OCI-LY7 (cell line): Measurements from ENCODE around the gene NDOR1.

Experiments
- EZH2phosphoT487 ChIP-seq: fragments of 200-600 bp; sonication (generic); IDR thresholded peaks from 2 replicates; pipeline ENCODE4 v1.6.1; 2018; ENCODE audit warnings: low read depth, borderline replicate concordance, mild to moderate bottlenecking, mixed run types, antibody characterized with exemption, low read length, moderate library complexity, mixed read lengths
- TF ChIP-seq, protein P1 (sequence below): fragments of 200-600 bp; sonication (generic); conservative IDR thresholded peaks from 2 replicates; pipeline ENCODE4 v1.5.1; 2014; ENCODE audit warnings: mild to moderate bottlenecking, antibody characterized with exemption, low read length, moderate library complexity, mixed read lengths

DNA sequence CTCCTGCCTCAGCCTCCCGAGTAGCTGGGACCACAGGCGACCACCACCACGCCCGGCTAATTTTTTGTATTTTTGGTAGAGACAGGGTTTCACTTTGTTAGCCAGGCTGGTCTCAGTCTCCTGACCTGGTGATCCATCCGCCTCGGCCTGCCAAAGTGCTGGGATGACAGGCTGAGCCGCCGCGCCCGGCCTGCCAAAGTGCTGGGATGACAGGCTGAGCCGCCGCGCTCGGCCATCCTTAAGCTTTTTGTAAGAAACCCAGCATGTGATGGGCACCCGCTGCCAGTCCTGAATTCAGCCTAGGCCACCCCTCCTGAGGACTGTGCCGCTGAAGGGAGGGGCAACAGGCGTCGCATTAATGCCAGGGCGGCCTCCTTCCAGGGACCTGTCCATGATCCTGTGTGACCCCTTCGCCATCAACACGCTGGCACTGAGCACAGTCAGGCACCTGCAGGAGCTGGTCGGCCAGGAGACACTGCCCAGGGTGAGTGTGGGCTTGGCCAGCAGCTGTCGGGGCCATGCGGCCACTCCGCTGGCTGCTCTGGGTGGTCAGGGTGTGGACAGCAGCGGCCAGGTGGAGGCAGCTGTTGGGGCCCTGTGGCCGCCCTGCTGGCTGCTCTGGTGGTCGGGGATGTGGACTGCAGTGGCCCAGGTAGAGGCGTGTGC is 60.1 kb downstream of the NDOR1 start:
- TF ChIP-seq, protein P1, sequence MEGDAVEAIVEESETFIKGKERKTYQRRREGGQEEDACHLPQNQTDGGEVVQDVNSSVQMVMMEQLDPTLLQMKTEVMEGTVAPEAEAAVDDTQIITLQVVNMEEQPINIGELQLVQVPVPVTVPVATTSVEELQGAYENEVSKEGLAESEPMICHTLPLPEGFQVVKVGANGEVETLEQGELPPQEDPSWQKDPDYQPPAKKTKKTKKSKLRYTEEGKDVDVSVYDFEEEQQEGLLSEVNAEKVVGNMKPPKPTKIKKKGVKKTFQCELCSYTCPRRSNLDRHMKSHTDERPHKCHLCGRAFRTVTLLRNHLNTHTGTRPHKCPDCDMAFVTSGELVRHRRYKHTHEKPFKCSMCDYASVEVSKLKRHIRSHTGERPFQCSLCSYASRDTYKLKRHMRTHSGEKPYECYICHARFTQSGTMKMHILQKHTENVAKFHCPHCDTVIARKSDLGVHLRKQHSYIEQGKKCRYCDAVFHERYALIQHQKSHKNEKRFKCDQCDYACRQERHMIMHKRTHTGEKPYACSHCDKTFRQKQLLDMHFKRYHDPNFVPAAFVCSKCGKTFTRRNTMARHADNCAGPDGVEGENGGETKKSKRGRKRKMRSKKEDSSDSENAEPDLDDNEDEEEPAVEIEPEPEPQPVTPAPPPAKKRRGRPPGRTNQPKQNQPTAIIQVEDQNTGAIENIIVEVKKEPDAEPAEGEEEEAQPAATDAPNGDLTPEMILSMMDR = no peak
- TF ChIP-seq EZH2phosphoT487 = no peak
